Measurements from ENCODE around the gene PHF13. TPM values are rescaled to one million over a fixed set of nuclear protein-coding genes. Genes with fewer than 3 reads are reported as not detected.

Gene PHF13
- total RNA-seq, 2 donors from 2014 or later, result 5.0 to 8.1 TPM

- Histone ChIP-seq H3K4me1 (peaks cover 0 to 65% of the 10 kb centered on the region in 2 donors), H3K27ac (peak overlapping the region; percentile 99 to 100), H3K9me3 (no peaks in the 10 kb centered on the region), H3K36me3 (peaks cover 22% of the 10 kb centered on the region), H3K4me3 (peak overlapping the region; percentile 76 to 79), H3K27me3 (no peaks in the 10 kb centered on the region)
- no peak for DNase-seq (ENCODE audit: low spot score)
- TF ChIP-seq CTCF (IDR thresholded peaks at IDR 0.05), result no peak
Measured at GRCh38 chr1:6601923-6602668, 11.4 kb upstream of the PHF13 start.

GRCh38 chr1:6602669-6603237, 10.8 kb upstream of the PHF13 start, which contains the start of gene KLHL21:
TSS of gene KLHL21 (minus strand) at chr1:6602869. CDS start at chr1:6602817, 52 bp downstream.
- Histone ChIP-seq H3K4me1 (peaks cover 0 to 59% of the 10 kb centered on the region in 2 donors), H3K36me3 (peaks cover 15% of the 10 kb centered on the region), H3K9me3 (no peaks in the 10 kb centered on the region), H3K4me3 (peak within 1 kb of the TSS; percentile 76 to 79), H3K27ac (peak within 1 kb of the TSS; percentile 99 to 100), H3K27me3 (no peaks in the 10 kb centered on the region)
- peak; percentile 93 for DNase-seq (ENCODE audit: low spot score)
- no peak for TF ChIP-seq CTCF (IDR thresholded peaks at IDR 0.05)

- H3K4me1 ChIP-seq, result peaks cover 0 to 53% of the 10 kb centered on the region in 2 donors
- H3K4me3 ChIP-seq, result peak overlapping the region; percentile 76 to 79
- peak; percentile 86 for DNase-seq (ENCODE audit: low spot score)
Measured at GRCh38 chr1:6603238-6603914, 10.2 kb upstream of the PHF13 start.

GRCh38 chr1:6603915-6604558, 9.5 kb upstream of the PHF13 start:
- Histone ChIP-seq H3K4me3 (peak overlapping the region; percentile 76 to 79), H3K27ac (peak overlapping the region; percentile 99 to 100), H3K27me3 (no peaks in the 10 kb centered on the region), H3K4me1 (peaks cover 0 to 46% of the 10 kb centered on the region in 2 donors), H3K36me3 (peaks cover 3% of the 10 kb centered on the region), H3K9me3 (no peaks in the 10 kb centered on the region)
- peak; percentile 92 for DNase-seq (ENCODE audit: low spot score)
- TF ChIP-seq CTCF (IDR thresholded peaks at IDR 0.05), result no peak

More at GRCh38 chr1:6603238-6603914, 10.2 kb upstream of the PHF13 start:
- Histone ChIP-seq H3K27ac (peak overlapping the region; percentile 99 to 100), H3K27me3 (no peaks in the 10 kb centered on the region), H3K9me3 (no peaks in the 10 kb centered on the region), H3K36me3 (peaks cover 9% of the 10 kb centered on the region)
- TF ChIP-seq CTCF (IDR thresholded peaks at IDR 0.05), result no peak

- Histone ChIP-seq H3K27ac (peak overlapping the region; percentile 96 to 97), H3K36me3 (no peaks in the 10 kb centered on the region), H3K4me3 (peak overlapping the region; percentile 97 to 98), H3K27me3 (no peaks in the 10 kb centered on the region), H3K9me3 (no peaks in the 10 kb centered on the region), H3K4me1 (peaks cover 0 to 38% of the 10 kb centered on the region in 2 donors)
- DNase-seq (ENCODE audit: low spot score), result peak; percentile 73
- peak in 1 of 2 donors; percentile 38 for TF ChIP-seq CTCF (IDR thresholded peaks at IDR 0.05)
Measured at GRCh38 chr1:6612641-6613360, 730 bp upstream of the PHF13 start.

Data from right atrium auricular region (tissue), 2 donors.